ENCODE measurements around the gene IL1RAPL2.
"Not testable (repeated sequence)": the region's sequence is repeated elsewhere in the genome, so short reads cannot be mapped to it uniquely, and the experiment has no call there.

Gene IL1RAPL2

DNA sequence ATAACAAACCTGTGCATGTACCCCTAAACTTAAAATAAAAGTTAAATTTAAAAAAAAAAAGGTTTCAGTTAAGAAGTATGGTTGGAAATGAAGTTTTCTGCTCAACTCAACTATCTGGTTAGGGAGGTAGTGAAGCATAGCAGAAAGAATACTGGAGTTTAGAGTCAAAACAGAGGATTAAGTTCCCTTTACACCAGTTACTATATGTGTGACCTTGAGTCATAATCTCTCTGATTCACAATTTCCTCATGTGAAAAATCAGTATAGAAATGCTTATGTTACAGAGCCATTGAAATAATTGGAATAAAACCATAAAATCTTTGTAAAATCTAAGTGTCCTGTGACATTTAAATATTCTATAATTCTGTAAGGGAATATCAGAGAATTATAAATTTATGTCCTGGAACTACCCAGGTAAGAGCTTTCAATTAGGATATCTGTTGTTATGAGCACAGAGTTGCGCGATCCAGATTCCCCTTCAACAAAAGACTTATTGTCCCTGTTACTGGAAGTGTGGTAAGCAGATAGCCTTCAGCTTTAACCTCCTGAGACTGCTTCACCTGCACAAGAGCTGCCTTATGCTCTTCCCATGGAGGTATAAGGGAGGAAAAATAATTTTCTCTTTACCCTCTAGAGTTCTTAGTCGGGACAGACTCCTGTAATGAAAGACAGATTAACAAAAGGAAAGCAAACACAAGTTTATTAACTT is 1052.5 kb downstream of the IL1RAPL2 start:
- DNase-seq (ENCODE audit: low read depth): no peak

DNA sequence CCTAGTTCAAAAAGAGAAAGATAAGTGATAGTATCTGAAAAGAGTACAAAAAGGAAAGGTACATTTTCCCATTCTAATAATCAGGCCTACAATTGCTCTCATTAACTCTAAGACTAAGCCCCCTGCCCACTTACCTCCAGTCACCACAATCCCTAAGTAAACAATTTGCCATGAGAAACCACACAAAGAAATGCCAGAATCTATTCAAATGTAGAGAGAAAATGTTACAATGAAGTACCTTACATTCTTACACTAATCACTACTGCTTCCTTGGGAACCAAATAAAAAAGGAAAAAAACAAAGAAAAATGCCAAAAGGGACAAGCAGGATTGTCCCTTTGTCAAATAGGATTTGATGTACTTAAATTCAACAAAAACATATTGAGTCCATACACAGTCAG is 1068.2 kb downstream of the IL1RAPL2 start:
- DNase-seq (ENCODE audit: low read depth): no peak

DNA sequence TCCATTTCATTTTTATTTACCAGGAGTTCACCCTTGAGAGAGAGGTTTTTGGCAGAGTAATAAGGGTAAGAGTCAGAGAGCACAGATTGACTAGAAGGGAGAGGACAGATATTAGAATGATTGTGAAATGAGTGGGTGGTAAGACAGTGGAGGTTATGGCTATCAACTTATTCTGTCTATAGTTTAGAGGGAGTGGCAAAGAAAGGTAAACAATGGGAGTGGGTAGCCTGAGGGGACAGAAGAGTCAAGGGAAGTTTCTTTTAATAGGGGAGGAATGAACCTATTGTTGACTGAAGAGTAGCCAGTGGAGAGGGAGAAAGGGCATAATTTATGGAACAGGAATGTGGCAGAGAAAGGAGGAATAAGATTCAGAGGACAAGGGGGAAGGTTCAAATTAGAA is 1069.8 kb downstream of the IL1RAPL2 start:
- DNase-seq (ENCODE audit: low read depth): no peak

DNA sequence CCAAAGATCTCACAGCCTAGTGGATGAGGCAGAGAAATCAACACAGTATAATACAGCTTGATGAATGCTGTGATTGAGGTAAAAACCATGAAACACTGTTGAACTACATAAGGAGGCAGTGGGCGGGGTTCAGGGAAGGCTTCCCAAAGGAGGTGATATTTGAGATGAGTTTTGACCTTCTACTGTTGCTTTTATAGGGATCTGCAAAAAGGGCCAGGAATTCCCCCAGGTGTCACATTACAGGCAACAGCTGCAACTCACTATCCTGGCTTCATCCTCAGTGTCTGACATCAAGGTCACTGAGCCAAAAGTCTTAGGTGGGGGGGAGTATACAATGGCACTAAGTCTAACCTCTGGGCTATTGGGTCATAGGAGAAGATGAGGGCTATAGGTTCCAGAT is 1070.7 kb downstream of the IL1RAPL2 start:
- DNase-seq (ENCODE audit: low read depth): no peak

DNA sequence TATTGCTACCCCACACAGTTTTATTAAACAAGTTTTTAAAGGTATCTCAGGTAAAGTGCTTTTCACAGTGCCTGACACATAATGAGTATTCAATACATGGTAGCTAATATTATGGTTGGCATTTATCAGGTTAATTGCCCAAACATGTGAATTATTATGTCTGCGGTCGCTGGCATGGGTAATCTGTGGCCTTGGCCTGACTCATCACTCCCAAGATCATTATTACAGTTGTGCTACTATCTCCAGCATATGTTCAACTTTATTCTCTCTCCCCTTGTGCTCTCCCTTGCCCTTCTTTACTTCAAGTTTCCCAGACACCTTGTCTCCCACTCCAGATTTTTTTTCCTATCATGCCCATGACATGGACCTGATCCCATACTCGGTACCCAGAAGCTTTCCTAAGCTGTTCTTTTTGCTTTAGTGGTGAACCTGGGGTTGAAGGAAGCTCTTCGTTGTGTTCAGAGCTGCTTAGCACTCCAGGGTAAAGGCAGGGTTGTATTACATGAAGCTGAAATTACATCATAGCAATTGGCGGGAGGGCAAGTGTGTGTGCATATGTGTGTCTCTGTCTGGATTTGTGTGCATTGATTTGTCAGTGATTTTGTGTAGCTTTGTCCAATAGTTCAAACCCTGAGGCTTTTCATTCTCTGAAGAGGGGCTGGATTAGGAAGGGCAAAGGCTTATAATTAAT is 1079.8 kb downstream of the IL1RAPL2 start:
- no peak for DNase-seq (ENCODE audit: low read depth)

DNA sequence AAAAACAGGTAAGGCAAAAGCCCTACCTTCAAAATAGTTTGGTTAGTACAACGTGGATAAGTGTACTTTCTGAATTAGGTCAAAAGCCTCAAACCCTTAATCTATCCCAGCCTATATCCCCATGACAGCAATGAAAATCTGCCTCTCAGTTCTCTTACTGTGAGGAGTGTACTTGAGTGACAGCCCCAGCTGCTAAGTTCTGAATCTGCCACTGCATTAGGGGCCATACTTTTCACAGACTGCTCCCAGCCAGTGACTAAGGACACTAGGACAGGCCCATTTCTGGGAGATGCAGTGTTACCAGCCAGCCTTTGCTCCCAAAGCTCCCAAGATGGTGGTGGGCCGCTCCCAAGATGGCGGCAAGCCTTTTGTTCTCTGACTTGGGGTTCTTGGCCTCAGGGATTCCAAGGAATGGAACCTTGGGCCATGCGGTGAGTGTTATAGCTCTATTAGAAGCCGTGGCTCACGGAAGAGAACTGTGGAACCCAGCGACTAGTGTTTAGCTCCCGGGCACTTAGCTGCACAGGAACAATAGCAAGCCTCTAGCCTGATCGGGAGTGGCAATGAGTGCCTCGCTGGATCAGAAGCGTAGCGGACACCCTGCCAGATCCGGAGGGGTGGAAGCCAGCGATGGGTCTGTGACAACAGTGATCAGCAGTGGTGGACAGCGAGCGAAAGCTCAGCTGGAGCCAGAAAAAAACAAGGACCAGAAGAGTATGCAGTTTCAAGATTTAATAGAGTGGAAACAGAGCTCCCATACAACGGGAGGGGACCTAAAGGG is 1080.8 kb downstream of the IL1RAPL2 start:
- no peak for DNase-seq (ENCODE audit: low read depth)

DNA sequence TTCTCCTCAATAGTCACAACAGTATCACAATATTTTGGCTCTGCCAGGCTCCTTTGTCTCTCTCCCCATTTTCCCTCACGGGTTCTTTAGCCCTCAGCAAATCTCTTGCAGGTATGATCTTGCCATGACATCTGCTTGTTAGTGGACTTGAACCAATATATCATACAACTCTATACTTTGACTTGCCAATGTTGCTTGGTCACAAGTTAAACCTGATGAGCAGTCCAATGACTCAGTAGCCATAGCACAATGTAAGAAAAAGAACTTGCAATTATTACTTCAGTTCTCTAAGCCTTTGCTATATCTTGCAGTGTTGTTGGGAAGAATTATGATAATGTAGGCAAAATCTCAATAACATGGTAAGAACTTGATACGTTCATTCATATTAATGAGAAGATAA is 1081.8 kb downstream of the IL1RAPL2 start:
- no peak for DNase-seq (ENCODE audit: low read depth)

DNA sequence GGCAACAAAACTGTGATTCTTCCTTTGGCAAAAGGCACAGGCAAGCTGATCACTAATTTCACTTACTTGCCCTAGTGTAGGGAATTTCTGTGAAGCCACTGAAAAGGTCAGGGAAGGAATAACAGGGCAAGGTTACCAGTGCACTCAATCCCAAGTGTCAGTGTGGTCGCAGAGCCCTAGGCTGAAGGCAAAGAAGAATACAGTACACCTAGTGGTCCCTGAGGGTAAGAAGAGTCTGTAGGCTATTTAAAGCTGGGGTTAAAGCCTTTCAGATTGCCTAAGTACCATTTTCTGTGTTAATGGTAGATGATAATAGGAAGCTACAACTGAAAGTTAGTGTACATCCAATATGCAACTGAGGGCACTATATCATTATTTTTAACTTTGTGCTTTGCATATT is 1082.7 kb downstream of the IL1RAPL2 start:
- DNase-seq (ENCODE audit: low read depth): no peak

DNA sequence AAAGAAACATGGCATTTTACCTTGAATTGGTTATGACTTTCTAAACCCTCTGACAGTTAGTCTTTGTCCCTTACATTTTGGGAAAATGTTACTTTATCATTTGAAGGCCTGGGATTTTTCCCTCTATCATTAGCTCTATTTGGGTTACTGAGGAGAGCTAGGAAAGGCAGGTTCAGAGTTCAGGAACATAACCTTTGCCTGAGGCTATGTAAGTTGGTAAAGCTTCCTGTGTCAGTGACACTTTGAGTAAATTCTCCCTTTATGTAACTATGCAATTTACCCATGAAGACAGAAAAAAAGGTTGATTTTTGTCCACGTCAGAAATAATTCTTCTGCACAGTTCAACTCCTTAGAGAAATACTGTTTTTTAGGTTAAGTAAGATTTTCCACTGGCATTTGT is 1084.6 kb downstream of the IL1RAPL2 start:
- DNase-seq (ENCODE audit: low read depth): no peak

DNA sequence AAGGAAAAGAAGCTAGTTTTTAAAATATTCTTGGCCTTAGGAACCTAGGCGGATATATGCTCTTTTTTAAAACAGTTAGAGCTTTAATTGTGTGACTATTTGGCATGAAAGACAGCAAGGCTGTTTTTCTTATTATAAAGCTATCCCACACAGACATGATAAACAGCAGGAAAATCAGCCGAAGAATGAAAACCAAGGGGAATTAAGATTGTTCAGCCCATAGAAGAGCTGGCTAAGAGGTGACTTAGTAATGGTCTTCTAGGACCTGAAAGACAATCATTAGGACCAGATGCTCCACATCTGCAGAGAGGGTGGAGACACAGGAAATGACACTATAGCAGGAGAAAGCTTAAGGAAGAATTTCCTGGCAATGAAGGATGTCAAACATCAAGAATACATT is 1085.0 kb downstream of the IL1RAPL2 start:
- no peak for DNase-seq (ENCODE audit: low read depth)

DNA sequence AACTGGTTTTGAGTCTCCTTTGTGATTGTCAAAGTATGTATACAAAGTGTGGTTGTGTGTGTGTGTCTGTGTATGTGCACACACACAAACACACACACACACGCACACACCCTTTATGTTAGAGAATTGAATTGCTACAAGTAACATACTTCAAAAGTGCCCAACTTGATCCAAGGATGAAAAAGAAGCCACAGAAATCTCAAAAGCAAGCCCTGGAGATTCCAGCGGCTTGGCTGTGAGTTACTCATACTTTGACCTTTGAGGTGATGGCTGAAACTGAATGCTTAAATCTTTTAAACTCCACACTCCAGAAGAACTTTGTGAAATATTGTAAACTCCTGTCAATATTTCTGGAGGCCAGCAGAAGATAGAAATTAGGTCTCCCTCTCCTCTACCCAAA is 1087.9 kb downstream of the IL1RAPL2 start:
- no peak for DNase-seq (ENCODE audit: low read depth)

DNA sequence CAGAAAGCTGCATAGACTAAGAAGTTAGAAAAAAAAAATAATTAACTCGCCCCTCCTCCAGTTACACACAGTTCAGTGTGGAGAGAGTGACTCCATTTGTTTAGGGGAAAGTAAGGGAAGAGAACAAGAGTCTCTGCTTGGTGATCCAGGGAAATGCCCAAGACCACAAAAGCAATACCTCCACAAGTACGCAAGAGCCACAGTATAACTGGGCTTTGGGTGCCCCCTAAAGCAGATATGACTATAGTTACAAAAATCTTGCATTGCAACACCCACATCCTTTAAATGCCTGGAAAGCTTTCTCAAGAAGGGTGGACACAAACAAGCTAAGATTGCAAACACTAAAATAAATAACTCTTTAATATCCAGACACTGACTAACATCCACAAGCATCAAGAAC is 1092.1 kb downstream of the IL1RAPL2 start:
- DNase-seq (ENCODE audit: low read depth): no peak

DNA sequence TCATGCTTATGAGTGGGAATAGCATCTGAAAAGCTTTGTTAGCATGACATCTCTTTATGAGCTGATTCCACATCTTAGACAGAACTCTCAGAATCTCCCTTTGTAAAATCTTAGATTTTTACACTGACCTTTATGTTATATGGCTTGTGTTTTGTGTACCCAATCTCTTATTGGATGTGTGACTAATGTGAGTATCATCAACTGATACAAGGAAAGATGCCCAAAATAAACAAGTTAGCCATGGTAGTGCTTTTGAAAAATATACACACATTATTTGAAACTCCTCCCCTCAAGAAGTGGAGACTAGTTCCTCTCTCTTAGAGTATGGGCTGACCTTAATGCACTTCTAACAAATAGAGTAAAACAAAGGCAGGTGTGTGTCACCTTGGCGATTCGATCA is 1096.2 kb downstream of the IL1RAPL2 start:
- no peak for DNase-seq (ENCODE audit: low read depth)

DNA sequence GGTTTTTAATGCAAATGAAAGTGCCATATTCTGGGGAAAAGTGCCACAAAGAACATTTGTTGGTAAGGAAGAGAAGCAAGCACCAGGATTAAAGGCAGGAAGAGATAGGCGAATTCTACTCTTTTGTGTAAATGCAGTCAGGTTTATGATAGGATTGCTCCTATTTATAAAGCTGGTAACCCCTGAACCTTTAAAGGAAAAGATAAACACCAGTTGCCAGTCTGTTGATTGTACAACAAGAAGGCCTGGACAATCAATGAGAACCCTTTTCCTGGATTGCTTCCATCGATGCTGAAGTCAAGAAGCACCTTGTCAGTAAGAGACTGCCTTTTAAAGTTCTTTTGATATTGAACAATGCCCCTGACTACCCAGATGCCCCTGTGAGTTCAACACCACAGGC is 1098.2 kb downstream of the IL1RAPL2 start:
- DNase-seq (ENCODE audit: low read depth): no peak

DNA sequence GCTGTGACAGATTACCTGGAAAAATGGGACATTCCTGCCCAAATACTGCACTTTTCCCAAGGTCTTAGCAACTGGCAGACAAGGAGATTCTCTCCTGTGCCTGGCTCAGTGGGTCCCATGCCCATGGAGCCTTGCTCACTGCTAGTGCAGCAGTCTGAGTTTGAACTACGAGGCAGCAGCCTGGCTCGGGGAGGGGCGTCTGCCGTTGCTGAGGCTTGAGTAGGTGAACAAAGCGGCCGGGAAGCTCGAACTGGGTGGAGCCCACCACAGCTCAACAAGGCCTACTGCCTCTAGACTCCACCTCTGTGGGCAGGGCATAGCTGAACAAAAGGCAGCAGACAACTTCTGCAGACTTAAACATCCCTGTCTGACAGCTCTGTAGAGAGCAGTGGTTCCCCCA is 1118.3 kb downstream of the IL1RAPL2 start:
- DNase-seq (ENCODE audit: low read depth): not testable (repeated sequence)

DNA sequence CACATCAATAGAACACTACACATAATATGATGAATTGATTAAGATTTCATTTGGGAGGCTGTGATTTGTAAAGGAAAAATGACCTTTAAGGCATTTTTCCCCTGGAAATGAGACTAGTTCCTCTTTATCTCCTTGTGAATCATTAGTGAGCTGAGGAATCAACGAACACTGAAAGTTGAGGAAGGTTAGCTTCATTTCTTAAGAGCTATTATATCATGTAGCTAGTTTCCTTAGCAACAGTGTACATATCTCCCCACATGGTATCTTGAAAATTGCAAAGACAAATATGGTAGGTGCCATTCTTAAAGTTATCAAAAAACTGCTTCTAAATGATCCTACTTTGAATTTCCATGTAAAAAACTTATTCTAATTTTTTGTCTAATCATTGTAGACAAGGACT is 1128.8 kb downstream of the IL1RAPL2 start:
- DNase-seq (ENCODE audit: low read depth): no peak

DNA sequence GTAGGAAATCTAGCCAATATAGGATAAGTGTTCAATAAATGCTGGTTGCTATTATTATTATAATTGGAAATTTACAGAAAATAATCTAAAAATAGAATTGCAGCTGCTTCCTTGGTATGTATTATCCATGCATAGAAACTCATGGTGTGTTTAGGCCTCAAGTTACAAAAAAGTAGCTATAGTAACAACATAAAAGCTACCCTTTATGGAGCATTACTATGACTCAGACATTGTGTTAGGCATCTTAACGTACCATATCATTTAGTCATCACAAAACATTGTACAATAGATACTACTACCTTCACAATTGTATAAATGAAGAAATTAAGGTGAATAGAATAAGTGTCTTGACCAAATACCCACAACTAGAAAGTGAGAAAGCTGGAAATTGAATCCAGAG is 1129.5 kb downstream of the IL1RAPL2 start:
- no peak for DNase-seq (ENCODE audit: low read depth)

DNA sequence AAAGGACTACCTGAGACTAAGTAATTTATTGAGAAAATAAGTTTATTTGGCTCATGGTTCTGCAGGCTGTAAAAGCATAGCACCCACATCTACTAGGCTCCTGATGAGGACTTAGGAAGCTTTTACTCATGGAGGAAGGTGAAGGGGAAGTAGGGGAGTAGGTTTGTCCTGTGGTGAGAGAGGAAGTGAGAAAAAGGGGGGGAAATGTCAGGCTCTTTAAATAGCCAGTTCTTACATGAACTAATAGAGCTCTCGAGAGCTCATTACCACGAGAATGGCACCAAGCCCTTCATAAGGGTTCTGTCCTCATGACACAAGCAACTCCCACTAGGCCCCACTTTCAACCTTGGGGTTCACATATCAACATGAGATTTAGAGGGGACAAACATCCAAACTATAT is 1130.9 kb downstream of the IL1RAPL2 start:
- DNase-seq (ENCODE audit: low read depth): no peak

DNA sequence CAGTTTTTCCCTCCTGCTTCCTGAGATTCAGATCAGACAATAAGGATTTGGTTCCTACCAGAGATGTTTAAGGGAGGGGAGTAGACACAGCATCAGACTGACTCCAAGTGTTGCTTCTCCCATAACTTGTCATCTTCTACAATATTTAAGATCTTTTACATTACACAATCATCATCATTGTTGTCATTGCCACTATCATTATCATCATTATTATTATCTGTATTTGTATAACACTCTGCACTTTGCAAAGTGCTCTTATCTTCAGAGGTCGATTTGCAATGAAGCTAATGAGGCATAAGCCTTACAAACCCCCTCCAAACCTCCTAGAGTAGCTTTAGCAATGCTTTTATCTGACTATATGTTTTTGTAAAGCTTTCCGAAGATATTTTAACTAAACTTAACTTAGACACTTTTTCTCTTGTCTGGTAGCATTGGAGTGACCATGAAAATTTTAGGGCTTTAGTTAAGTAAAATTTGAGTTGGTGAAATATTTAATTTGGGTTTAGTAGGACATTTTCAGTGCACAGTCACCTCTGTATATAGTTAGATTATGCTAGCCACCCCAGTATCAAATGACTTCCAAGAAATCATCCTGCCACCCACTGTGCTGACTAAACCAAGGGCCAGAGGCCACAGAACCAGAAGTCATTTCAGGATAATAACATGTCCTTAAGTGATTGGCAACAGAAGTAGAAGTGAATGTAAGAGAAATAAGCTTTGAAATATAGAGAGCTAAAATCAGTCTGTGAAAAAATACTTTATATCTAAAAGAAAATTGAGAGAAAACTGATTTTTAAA is 1132.2 kb downstream of the IL1RAPL2 start:
- no peak for DNase-seq (ENCODE audit: low read depth)

DNA sequence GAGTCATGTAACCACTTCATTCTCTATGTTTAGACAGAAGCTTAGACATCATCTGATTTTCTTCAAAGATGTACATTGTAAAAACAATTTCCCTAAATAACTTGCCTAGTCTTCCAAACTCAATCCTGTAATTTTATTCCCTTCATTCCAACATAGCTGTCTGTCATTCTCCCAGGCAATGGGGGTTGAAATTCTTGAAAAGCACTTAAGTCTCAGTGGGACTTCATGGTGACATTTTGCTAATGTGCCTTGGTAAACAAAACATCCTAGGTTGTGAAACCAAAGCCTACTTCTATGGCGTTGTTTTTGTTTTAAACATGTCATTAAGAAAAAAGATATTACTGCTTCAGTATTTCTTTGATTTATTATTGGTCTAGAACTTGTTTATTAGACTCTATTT is 1134.3 kb downstream of the IL1RAPL2 start:
- no peak for DNase-seq (ENCODE audit: low read depth)

DNA sequence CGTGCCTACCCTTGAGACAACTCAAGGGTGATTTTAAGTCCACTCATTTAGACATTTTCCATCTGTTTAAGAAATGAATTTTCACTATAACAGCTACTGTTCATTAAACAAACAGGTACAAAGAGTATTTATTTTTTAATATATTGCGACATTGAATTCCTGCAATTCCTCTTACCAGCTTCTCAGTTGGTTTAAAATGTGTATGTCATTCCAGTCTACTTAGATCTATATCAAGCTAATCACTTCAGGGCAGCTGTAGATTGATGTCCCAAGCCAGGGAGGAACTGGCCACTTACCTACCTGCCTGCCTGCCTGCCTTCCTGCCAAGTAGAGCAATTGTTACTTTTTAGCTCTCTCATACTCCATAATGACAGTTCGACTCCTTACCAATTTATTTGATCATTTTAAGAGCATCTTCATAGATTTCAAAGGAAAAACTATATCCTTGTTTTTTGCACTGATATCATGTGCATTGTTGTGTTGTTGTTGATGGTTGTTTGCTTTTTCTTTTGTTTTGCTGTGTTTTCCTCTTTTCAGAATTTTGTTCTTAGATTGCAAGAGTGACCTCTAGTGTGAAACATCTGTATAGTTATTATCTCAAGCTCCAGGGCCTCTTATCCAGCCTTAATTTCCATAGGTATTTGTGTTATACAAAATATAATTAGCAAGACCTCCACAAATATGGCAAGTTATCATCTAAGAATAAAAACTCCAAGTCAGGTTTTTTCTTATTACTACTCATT is 1135.5 kb downstream of the IL1RAPL2 start:
- DNase-seq (ENCODE audit: low read depth): no peak

DNA sequence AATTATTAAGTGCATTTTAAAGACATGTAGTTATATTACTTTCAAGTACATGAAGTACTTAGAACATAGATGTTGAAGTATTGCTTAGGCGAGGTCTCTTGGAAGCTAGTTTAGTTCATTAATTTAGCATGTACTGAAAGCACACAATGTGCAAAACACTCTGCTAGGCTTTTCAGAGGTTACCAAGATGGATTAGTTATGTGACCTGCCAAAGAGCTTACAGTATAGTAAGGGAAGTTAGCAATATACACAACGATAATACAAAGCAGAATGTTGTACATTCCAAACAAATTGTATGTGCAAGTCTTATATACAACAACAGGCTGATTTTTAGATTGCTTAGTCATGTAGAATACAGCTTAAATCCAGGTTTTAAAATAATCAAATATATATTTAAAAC is 1137.9 kb downstream of the IL1RAPL2 start:
- DNase-seq (ENCODE audit: low read depth): no peak
